Mucosa of rectum (tissue), 2 donors: Measurements from ENCODE around the gene SSTR3.
"Not testable (repeated sequence)": the region's sequence is repeated elsewhere in the genome, so short reads cannot be mapped to it uniquely, and the experiment has no call there.

ENCODE experiments used
- H3K27ac ChIP-seq, 2 donors: one replicate each; pipeline ENCODE4 v1.7.0; 2013; ENCODE audit warnings: inconsistent platforms in 2 of 2, low read depth in 2 of 2, low read length in 2 of 2
- H3K27me3 ChIP-seq, 2 donors: one replicate each; pipeline ENCODE4 v1.7.0; 2013; ENCODE audit warnings: low read length in 2 of 2; ENCODE audit not compliant: control insufficient read depth in 2 of 2, insufficient read depth in 2 of 2
- H3K36me3 ChIP-seq, 2 donors: one replicate each; pipeline ENCODE4 v1.7.0; 2013; ENCODE audit warnings: low read length in 2 of 2; ENCODE audit not compliant: control insufficient read depth in 2 of 2, insufficient read depth in 2 of 2
- H3K4me1 ChIP-seq, 2 donors: one replicate each; pipeline ENCODE4 v1.7.0; 2013; ENCODE audit warnings: low read length in 2 of 2, mild to moderate bottlenecking in 1 of 2; ENCODE audit not compliant: control insufficient read depth in 2 of 2, insufficient read depth in 2 of 2
- H3K4me3 ChIP-seq, 2 donors: one replicate each; pipeline ENCODE4 v1.7.0; 2013; ENCODE audit warnings: low read length in 2 of 2
- H3K9ac ChIP-seq, 2 donors: one replicate each; pipeline ENCODE4 v1.7.0; 2013; ENCODE audit warnings: low read length in 2 of 2, low read depth in 1 of 2, mild to moderate bottlenecking in 1 of 2
- H3K9me3 ChIP-seq, 2 donors: one replicate each; pipeline ENCODE4 v1.7.0; 2013; ENCODE audit warnings: low read length in 2 of 2; ENCODE audit not compliant: control insufficient read depth in 2 of 2
- donor health status: healthy.
- donor health status: Normal muscosa, but diverticular disease.

SSTR3 gene

DNA sequence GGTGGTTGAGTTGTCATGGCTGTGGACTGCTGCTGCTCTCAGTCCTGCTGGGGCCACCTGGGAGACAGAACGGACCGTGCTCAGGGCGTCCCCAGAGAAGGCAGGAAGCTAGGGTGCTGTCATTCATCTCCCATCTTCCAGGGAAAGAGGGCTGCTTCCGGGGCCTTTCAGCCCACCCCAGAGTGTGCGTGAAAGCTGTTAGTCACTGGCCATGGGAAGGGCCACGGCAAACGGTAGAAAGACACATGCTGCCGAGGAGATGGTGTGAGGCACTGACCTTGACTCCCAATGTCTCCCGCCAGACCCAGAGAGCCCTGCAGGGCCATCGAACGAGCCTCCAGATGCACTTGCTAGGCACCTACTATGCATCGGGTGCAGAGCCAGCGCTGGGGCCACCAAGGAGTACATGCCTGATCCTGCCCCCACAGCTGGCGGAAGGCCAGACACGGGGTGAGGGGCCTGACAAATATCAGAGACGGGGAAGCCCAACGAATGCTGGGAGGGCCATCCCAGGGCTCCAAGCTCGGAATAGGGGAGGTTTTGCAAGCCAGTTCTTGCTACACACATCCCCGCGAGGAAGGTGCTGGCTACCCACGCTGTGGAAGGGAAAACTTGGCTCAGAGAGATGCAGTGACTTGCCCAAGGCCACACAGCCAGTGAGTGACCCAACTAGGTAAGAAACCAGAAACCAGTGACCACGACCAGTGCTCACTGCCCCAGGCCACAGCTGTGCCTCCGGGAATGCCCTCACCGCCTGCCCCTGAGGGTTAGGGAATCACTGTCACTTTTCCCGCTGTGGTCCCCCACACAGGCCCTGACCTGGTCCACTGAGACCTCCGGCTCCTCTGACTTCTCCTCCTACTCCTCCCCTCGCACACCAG lies 21.7 kb upstream of the SSTR3 start:
- H3K4me1 ChIP-seq = peaks cover 11 to 29% of the 10 kb centered on the region in 2 donors
- H3K27me3 ChIP-seq = no peaks in the 10 kb centered on the region
- peaks cover 0 to 5% of the 10 kb centered on the region in 2 donors for H3K36me3 ChIP-seq

GRCh38 chr22:37233371-37233750 lies 21.1 kb upstream of the SSTR3 start:
- not testable (repeated sequence) for H3K9ac ChIP-seq, H3K4me3 ChIP-seq, H3K27ac ChIP-seq, H3K27me3 ChIP-seq, H3K36me3 ChIP-seq, H3K9me3 ChIP-seq
- peaks cover 16 to 35% of the 10 kb centered on the region in 2 donors for H3K4me1 ChIP-seq

More for the DNA sequence above, 21.7 kb upstream of the SSTR3 start:
- H3K9me3 ChIP-seq = no peaks in the 10 kb centered on the region
- no peak overlapping the region for H3K4me3 ChIP-seq
- no peak overlapping the region for H3K9ac ChIP-seq
- H3K27ac ChIP-seq = no peak overlapping the region

GRCh38 chr22:37232140-37232998 lies 20.1 kb upstream of the SSTR3 start:
- Histone ChIP-seq H3K27me3 (no peaks in the 10 kb centered on the region), H3K27ac (peak overlapping the region in 1 of 2 donors; percentile 59), H3K9ac (no peak overlapping the region), H3K36me3 (peaks cover 0 to under 1% of the 10 kb centered on the region in 2 donors), H3K4me3 (no peak overlapping the region), H3K4me1 (peaks cover 17 to 33% of the 10 kb centered on the region in 2 donors), H3K9me3 (no peaks in the 10 kb centered on the region)

GRCh38 chr22:37231406-37232139 lies 19.3 kb upstream of the SSTR3 start:
- Histone ChIP-seq H3K36me3 (no peaks in the 10 kb centered on the region), H3K4me3 (no peak overlapping the region), H3K4me1 (peaks cover 17 to 31% of the 10 kb centered on the region in 2 donors), H3K9me3 (no peaks in the 10 kb centered on the region), H3K27me3 (no peaks in the 10 kb centered on the region), H3K9ac (no peak overlapping the region), H3K27ac (peak overlapping the region in 1 of 2 donors; percentile 59)

DNA sequence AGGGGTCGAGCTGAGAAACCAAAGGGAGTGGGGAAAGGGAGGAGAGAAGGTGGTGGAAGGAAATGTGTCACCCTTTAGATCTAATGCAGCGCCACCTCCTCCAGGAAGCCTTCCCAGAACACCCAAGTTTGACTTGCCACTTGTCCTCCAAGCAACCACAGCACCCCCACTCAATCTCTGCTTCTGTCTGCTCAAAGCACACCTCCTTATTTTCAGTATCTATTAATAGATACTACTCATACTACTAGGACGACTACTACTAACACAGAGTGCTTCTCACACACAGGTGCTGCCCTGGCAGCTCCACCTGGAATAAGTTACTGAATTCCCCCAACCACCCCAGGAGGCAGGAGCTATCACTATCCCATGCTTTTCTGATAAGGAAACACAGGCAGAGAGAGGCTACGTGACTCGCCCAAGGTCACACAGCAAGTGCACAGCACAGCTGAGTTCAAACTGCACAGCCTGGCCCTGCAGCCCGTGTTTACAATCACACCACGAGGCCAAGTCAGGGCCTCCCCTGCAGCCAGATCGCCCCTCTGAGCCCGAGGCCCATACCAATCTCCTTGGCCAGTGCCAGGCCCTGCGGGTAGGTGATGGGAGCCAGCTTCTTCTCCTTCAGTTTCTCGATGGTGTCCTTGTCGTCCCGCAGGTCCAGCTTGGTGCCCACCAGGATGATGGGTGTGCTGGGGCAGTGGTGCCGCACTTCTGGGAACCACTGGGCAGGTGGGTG lies 18.6 kb upstream of the SSTR3 start:
- peak overlapping the region; percentile 35 to 59 for H3K27ac ChIP-seq
- no peak overlapping the region for H3K4me3 ChIP-seq
- H3K36me3 ChIP-seq = peaks cover 0 to 1% of the 10 kb centered on the region in 2 donors
- H3K4me1 ChIP-seq = peaks cover 17 to 29% of the 10 kb centered on the region in 2 donors
- H3K9ac ChIP-seq = no peak overlapping the region
- H3K27me3 ChIP-seq = no peaks in the 10 kb centered on the region
- no peaks in the 10 kb centered on the region for H3K9me3 ChIP-seq

- H3K4me3 ChIP-seq = peak overlapping the region in 1 of 2 donors; percentile 33
- H3K4me1 ChIP-seq = peaks cover 17 to 23% of the 10 kb centered on the region in 2 donors
- H3K36me3 ChIP-seq = peaks cover 0 to 2% of the 10 kb centered on the region in 2 donors
- peak overlapping the region; percentile 24 to 38 for H3K9ac ChIP-seq
- H3K27me3 ChIP-seq = no peaks in the 10 kb centered on the region
- no peaks in the 10 kb centered on the region for H3K9me3 ChIP-seq
- peak overlapping the region; percentile 68 to 85 for H3K27ac ChIP-seq
These were observed 17.8 kb upstream of the SSTR3 start for GRCh38 chr22:37229805-37230672.

GRCh38 chr22:37229012-37229804 lies 16.9 kb upstream of the SSTR3 start:
- peaks cover 0 to 2% of the 10 kb centered on the region in 2 donors for H3K36me3 ChIP-seq
- H3K9me3 ChIP-seq = no peaks in the 10 kb centered on the region
- peak overlapping the region in 1 of 2 donors; percentile 33 for H3K4me3 ChIP-seq
- H3K9ac ChIP-seq = peak overlapping the region in 1 of 2 donors; percentile 41
- H3K27me3 ChIP-seq = no peaks in the 10 kb centered on the region
- H3K27ac ChIP-seq = peak overlapping the region; percentile 68 to 85
- H3K4me1 ChIP-seq = peaks cover 17 to 27% of the 10 kb centered on the region in 2 donors
